GM18508 (cell line): Measurements from ENCODE around the gene STIM2.
"Not testable (repeated sequence)": the region's sequence is repeated elsewhere in the genome, so short reads cannot be mapped to it uniquely, and the experiment has no call there.

Experiments used
- ATAC-seq: cut with Tn5 transposase; IDR thresholded peaks from one replicate; pipeline ENCODE4 v1.9.1; 2021; ENCODE audit warnings: moderate number of reproducible peaks; ENCODE audit not compliant: insufficient read depth, unreplicated experiment

STIM2 gene

GRCh38 chr4:26943391-26943790 is 82.8 kb downstream of the STIM2 start:
- no peak for ATAC-seq

GRCh38 chr4:26945794-26946193 is 85.2 kb downstream of the STIM2 start:
- ATAC-seq = no peak

GRCh38 chr4:26947318-26947717 is 86.7 kb downstream of the STIM2 start:
- no peak for ATAC-seq

GRCh38 chr4:26950446-26950845 is 89.8 kb downstream of the STIM2 start:
- ATAC-seq = no peak

GRCh38 chr4:26952891-26953290 is 92.2 kb downstream of the STIM2 start:
- no peak for ATAC-seq

GRCh38 chr4:26953366-26953765 is 92.7 kb downstream of the STIM2 start:
- ATAC-seq = no peak

GRCh38 chr4:26953770-26954423 is 93.3 kb downstream of the STIM2 start:
- no peak for ATAC-seq

- ATAC-seq = no peak
These were observed 94.6 kb downstream of the STIM2 start for GRCh38 chr4:26955241-26955640.

GRCh38 chr4:26958925-26959653 is 98.4 kb downstream of the STIM2 start:
- ATAC-seq = no peak

GRCh38 chr4:26959654-26960047 is 99.0 kb downstream of the STIM2 start:
- no peak for ATAC-seq

GRCh38 chr4:26962720-26963119 is 102.1 kb downstream of the STIM2 start:
- no peak for ATAC-seq

- ATAC-seq = no peak
These were observed 103.9 kb downstream of the STIM2 start for GRCh38 chr4:26964512-26964911.

- no peak for ATAC-seq
These were observed 104.4 kb downstream of the STIM2 start for GRCh38 chr4:26964994-26965393.

- not testable (repeated sequence) for ATAC-seq
These were observed 115.0 kb downstream of the STIM2 start for GRCh38 chr4:26975464-26976181.

GRCh38 chr4:26978387-26979053 is 117.9 kb downstream of the STIM2 start:
- no peak for ATAC-seq

- no peak for ATAC-seq
These were observed 124.3 kb downstream of the STIM2 start for GRCh38 chr4:26984896-26985295.

- ATAC-seq = peak; percentile 86
These were observed 125.2 kb downstream of the STIM2 start for GRCh38 chr4:26985873-26986272.

- ATAC-seq = no peak
These were observed 126.5 kb downstream of the STIM2 start for GRCh38 chr4:26987191-26987590.

GRCh38 chr4:26991057-26991456 is 130.4 kb downstream of the STIM2 start:
- ATAC-seq = no peak

- peak; percentile 87 for ATAC-seq
These were observed 132.2 kb downstream of the STIM2 start for GRCh38 chr4:26992657-26993361.
